Measurements from ENCODE around the gene ANK3. TPM values are rescaled to one million over a fixed set of nuclear protein-coding genes. Genes with fewer than 3 reads are reported as not detected.

The ANK3 gene
- total RNA-seq, 2 donors from 2014 or later: 33.3 to 51.4 TPM

GRCh38 chr10:60163786-60164185 lies 225.9 kb downstream of the ANK3 start:
- no peak overlapping the region for H3K27ac Mint-ChIP-seq
- H3K4me1 Mint-ChIP-seq (ENCODE audit: low read depth): no peaks in the 10 kb centered on the region
- no peak for ATAC-seq (replicated peaks in 1 of 2)
- no peak for DNase-seq
- H3K9me3 Mint-ChIP-seq: peaks cover 0 to 2% of the 10 kb centered on the region in 2 donors
- no peaks in the 10 kb centered on the region for H3K27me3 Mint-ChIP-seq (ENCODE audit: low read depth)
- H3K4me3 Mint-ChIP-seq: no peak overlapping the region
- peaks cover 1 to 2% of the 10 kb centered on the region in 2 donors for H3K36me3 Mint-ChIP-seq (ENCODE audit: insufficient read depth in 2 of 2)

- H3K36me3 Mint-ChIP-seq (ENCODE audit: insufficient read depth in 2 of 2): peaks cover 1 to 2% of the 10 kb centered on the region in 2 donors
- no peaks in the 10 kb centered on the region for H3K4me1 Mint-ChIP-seq (ENCODE audit: low read depth)
- no peak overlapping the region for H3K4me3 Mint-ChIP-seq
- DNase-seq (no peak), ATAC-seq (replicated peaks in 1 of 2) (no peak)
- H3K9me3 Mint-ChIP-seq: peaks cover 0 to 2% of the 10 kb centered on the region in 2 donors
- H3K27me3 Mint-ChIP-seq (ENCODE audit: low read depth): no peaks in the 10 kb centered on the region
- H3K27ac Mint-ChIP-seq: peak overlapping the region; percentile 25
These were observed 227.0 kb downstream of the ANK3 start for GRCh38 chr10:60162631-60163030.

GRCh38 chr10:60155943-60156683 lies 233.6 kb downstream of the ANK3 start:
- Mint-ChIP-seq H3K36me3 (ENCODE audit: insufficient read depth in 2 of 2) (peaks cover 0 to 11% of the 10 kb centered on the region in 2 donors), H3K27ac (no peak overlapping the region), H3K4me3 (no peak overlapping the region), H3K27me3 (ENCODE audit: low read depth) (no peaks in the 10 kb centered on the region), H3K4me1 (ENCODE audit: low read depth) (no peaks in the 10 kb centered on the region), H3K9me3 (peaks cover 1 to 3% of the 10 kb centered on the region in 2 donors)
- ATAC-seq (replicated peaks in 1 of 2): no peak
- DNase-seq: no peak

- Mint-ChIP-seq H3K36me3 (ENCODE audit: insufficient read depth in 2 of 2) (peaks cover 0 to 13% of the 10 kb centered on the region in 2 donors), H3K27ac (no peak overlapping the region), H3K4me1 (ENCODE audit: low read depth) (no peaks in the 10 kb centered on the region), H3K9me3 (peaks cover 1 to 3% of the 10 kb centered on the region in 2 donors), H3K4me3 (no peak overlapping the region), H3K27me3 (ENCODE audit: low read depth) (no peaks in the 10 kb centered on the region)
- ATAC-seq (replicated peaks in 1 of 2) (no peak), DNase-seq (no peak)
These were observed 234.4 kb downstream of the ANK3 start for GRCh38 chr10:60155099-60155877.

- Mint-ChIP-seq H3K27me3 (ENCODE audit: low read depth) (no peaks in the 10 kb centered on the region), H3K4me1 (ENCODE audit: low read depth) (no peaks in the 10 kb centered on the region), H3K9me3 (peaks cover 1 to 3% of the 10 kb centered on the region in 2 donors), H3K4me3 (no peak overlapping the region), H3K36me3 (ENCODE audit: insufficient read depth in 2 of 2) (peaks cover 0 to 15% of the 10 kb centered on the region in 2 donors), H3K27ac (no peak overlapping the region)
- DNase-seq (no peak), ATAC-seq (replicated peaks in 1 of 2) (no peak)
These were observed 240.7 kb downstream of the ANK3 start for GRCh38 chr10:60149003-60149402.

GRCh38 chr10:60148266-60148840 lies 241.3 kb downstream of the ANK3 start:
- H3K9me3 Mint-ChIP-seq: peaks cover 1 to 3% of the 10 kb centered on the region in 2 donors
- H3K27ac Mint-ChIP-seq: no peak overlapping the region
- ATAC-seq (replicated peaks in 1 of 2): no peak
- no peak for DNase-seq
- no peaks in the 10 kb centered on the region for H3K27me3 Mint-ChIP-seq (ENCODE audit: low read depth)
- H3K36me3 Mint-ChIP-seq (ENCODE audit: insufficient read depth in 2 of 2): peaks cover 0 to 15% of the 10 kb centered on the region in 2 donors
- no peaks in the 10 kb centered on the region for H3K4me1 Mint-ChIP-seq (ENCODE audit: low read depth)
- no peak overlapping the region for H3K4me3 Mint-ChIP-seq

- no peak overlapping the region for H3K27ac Mint-ChIP-seq
- ATAC-seq (replicated peaks in 1 of 2) (no peak), DNase-seq (no peak)
- peaks cover 1 to 3% of the 10 kb centered on the region in 2 donors for H3K9me3 Mint-ChIP-seq
- no peak overlapping the region for H3K4me3 Mint-ChIP-seq
- peaks cover 0 to 12% of the 10 kb centered on the region in 2 donors for H3K36me3 Mint-ChIP-seq (ENCODE audit: insufficient read depth in 2 of 2)
- H3K4me1 Mint-ChIP-seq (ENCODE audit: low read depth): no peaks in the 10 kb centered on the region
- H3K27me3 Mint-ChIP-seq (ENCODE audit: low read depth): no peaks in the 10 kb centered on the region
These were observed 242.0 kb downstream of the ANK3 start for GRCh38 chr10:60147576-60148265.

GRCh38 chr10:60147025-60147424 lies 242.7 kb downstream of the ANK3 start:
- H3K9me3 Mint-ChIP-seq: peaks cover 1 to 3% of the 10 kb centered on the region in 2 donors
- H3K36me3 Mint-ChIP-seq (ENCODE audit: insufficient read depth in 2 of 2): peaks cover 0 to 12% of the 10 kb centered on the region in 2 donors
- no peaks in the 10 kb centered on the region for H3K27me3 Mint-ChIP-seq (ENCODE audit: low read depth)
- no peak for DNase-seq
- no peaks in the 10 kb centered on the region for H3K4me1 Mint-ChIP-seq (ENCODE audit: low read depth)
- no peak overlapping the region for H3K4me3 Mint-ChIP-seq
- H3K27ac Mint-ChIP-seq: no peak overlapping the region
- ATAC-seq (replicated peaks in 1 of 2): no peak

GRCh38 chr10:60144099-60144498 lies 245.6 kb downstream of the ANK3 start:
- ATAC-seq (replicated peaks in 1 of 2) (no peak), DNase-seq (no peak)
- Mint-ChIP-seq H3K27me3 (ENCODE audit: low read depth) (no peaks in the 10 kb centered on the region), H3K4me1 (ENCODE audit: low read depth) (no peaks in the 10 kb centered on the region), H3K4me3 (no peak overlapping the region), H3K36me3 (ENCODE audit: insufficient read depth in 2 of 2) (no peaks in the 10 kb centered on the region), H3K9me3 (no peaks in the 10 kb centered on the region), H3K27ac (no peak overlapping the region)

- Mint-ChIP-seq H3K9me3 (no peaks in the 10 kb centered on the region), H3K4me1 (ENCODE audit: low read depth) (no peaks in the 10 kb centered on the region), H3K27me3 (ENCODE audit: low read depth) (no peaks in the 10 kb centered on the region), H3K36me3 (ENCODE audit: insufficient read depth in 2 of 2) (no peaks in the 10 kb centered on the region), H3K27ac (no peak overlapping the region), H3K4me3 (no peak overlapping the region)
- no peak for DNase-seq
- ATAC-seq (replicated peaks in 1 of 2): no peak
These were observed 246.9 kb downstream of the ANK3 start for GRCh38 chr10:60142736-60143135.

GRCh38 chr10:60141896-60142559 lies 247.6 kb downstream of the ANK3 start:
- ATAC-seq (replicated peaks in 1 of 2) (no peak), DNase-seq (no peak)
- Mint-ChIP-seq H3K9me3 (no peaks in the 10 kb centered on the region), H3K27me3 (ENCODE audit: low read depth) (no peaks in the 10 kb centered on the region), H3K27ac (no peak overlapping the region), H3K4me3 (no peak overlapping the region), H3K36me3 (ENCODE audit: insufficient read depth in 2 of 2) (no peaks in the 10 kb centered on the region), H3K4me1 (ENCODE audit: low read depth) (no peaks in the 10 kb centered on the region)
